ENCODE results near the gene TMEM14B.

DNA sequence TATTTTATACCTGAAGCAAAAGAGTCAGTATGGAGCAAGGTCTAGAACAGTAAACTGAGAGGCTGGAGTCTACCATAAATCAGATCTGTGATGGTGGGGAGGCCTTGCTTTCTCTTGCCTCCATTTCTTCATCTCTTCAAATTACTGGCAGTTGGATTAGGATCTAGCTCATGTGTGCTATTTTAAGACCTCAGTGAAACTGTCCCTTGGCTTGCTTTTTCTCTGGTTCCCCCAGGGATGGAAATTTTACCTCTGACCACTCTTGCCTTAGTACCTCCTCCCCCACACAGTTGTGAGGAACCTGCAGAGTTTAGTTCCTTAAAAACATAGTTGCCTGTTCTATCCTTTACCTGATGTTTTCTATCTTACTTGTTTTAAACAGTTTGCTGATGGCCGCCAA is 8.5 kb downstream of the TMEM14B start:
- TF ChIP-seq, protein P1, sequence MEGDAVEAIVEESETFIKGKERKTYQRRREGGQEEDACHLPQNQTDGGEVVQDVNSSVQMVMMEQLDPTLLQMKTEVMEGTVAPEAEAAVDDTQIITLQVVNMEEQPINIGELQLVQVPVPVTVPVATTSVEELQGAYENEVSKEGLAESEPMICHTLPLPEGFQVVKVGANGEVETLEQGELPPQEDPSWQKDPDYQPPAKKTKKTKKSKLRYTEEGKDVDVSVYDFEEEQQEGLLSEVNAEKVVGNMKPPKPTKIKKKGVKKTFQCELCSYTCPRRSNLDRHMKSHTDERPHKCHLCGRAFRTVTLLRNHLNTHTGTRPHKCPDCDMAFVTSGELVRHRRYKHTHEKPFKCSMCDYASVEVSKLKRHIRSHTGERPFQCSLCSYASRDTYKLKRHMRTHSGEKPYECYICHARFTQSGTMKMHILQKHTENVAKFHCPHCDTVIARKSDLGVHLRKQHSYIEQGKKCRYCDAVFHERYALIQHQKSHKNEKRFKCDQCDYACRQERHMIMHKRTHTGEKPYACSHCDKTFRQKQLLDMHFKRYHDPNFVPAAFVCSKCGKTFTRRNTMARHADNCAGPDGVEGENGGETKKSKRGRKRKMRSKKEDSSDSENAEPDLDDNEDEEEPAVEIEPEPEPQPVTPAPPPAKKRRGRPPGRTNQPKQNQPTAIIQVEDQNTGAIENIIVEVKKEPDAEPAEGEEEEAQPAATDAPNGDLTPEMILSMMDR (IDR thresholded peaks at IDR 0.05): no peak
- TF ChIP-seq, protein P2, sequence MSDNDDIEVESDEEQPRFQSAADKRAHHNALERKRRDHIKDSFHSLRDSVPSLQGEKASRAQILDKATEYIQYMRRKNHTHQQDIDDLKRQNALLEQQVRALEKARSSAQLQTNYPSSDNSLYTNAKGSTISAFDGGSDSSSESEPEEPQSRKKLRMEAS (CRISPR knock-in tag; IDR thresholded peaks at IDR 0.05): no peak
- TF ChIP-seq SMAD3 (CRISPR knock-in tag; IDR thresholded peaks at IDR 0.05; ENCODE audit: borderline replicate concordance) (no peak), GABPB1 (CRISPR knock-in tag; IDR thresholded peaks at IDR 0.05) (no peak), ZNF317 (CRISPR knock-in tag; IDR thresholded peaks at IDR 0.05; ENCODE audit: borderline replicate concordance, low read depth) (no peak), CBFB (CRISPR knock-in tag; IDR thresholded peaks at IDR 0.05; ENCODE audit: low read depth) (no peak), NR3C1 (CRISPR knock-in tag; conservative IDR thresholded peaks at IDR 0.05; ENCODE audit: low read depth) (no peak), HMGXB4 (CRISPR knock-in tag; IDR thresholded peaks at IDR 0.05) (no peak), TCF7 (CRISPR knock-in tag; IDR thresholded peaks at IDR 0.05; ENCODE audit: low read depth) (no peak), TEAD4 (CRISPR knock-in tag; IDR thresholded peaks at IDR 0.05) (no peak), ZNF121 (CRISPR knock-in tag; IDR thresholded peaks at IDR 0.05) (no peak), ZNF512 (CRISPR knock-in tag; IDR thresholded peaks at IDR 0.05; ENCODE audit: borderline replicate concordance) (no peak)
- TF ChIP-seq, protein P3, sequence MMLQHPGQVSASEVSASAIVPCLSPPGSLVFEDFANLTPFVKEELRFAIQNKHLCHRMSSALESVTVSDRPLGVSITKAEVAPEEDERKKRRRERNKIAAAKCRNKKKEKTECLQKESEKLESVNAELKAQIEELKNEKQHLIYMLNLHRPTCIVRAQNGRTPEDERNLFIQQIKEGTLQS (CRISPR knock-in tag; conservative IDR thresholded peaks at IDR 0.05): no peak
- TF ChIP-seq, protein P4, sequence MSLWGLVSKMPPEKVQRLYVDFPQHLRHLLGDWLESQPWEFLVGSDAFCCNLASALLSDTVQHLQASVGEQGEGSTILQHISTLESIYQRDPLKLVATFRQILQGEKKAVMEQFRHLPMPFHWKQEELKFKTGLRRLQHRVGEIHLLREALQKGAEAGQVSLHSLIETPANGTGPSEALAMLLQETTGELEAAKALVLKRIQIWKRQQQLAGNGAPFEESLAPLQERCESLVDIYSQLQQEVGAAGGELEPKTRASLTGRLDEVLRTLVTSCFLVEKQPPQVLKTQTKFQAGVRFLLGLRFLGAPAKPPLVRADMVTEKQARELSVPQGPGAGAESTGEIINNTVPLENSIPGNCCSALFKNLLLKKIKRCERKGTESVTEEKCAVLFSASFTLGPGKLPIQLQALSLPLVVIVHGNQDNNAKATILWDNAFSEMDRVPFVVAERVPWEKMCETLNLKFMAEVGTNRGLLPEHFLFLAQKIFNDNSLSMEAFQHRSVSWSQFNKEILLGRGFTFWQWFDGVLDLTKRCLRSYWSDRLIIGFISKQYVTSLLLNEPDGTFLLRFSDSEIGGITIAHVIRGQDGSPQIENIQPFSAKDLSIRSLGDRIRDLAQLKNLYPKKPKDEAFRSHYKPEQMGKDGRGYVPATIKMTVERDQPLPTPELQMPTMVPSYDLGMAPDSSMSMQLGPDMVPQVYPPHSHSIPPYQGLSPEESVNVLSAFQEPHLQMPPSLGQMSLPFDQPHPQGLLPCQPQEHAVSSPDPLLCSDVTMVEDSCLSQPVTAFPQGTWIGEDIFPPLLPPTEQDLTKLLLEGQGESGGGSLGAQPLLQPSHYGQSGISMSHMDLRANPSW (CRISPR knock-in tag; conservative IDR thresholded peaks at IDR 0.05; ENCODE audit: low read depth): no peak
